DOHH2 (cell line): Measurements from ENCODE around the gene ODF2.

ENCODE experiments used
- CTCF ChIP-seq: fragments of 200-600 bp; sonication (generic); IDR thresholded peaks from one replicate; pipeline ENCODE4 v1.5.1; 2014; ENCODE audit warnings: antibody characterized with exemption, mild to moderate bottlenecking, low read depth, low read length; ENCODE audit not compliant: poor library complexity, severe bottlenecking
- EZH2phosphoT487 ChIP-seq: fragments of 200-600 bp; sonication (generic); IDR thresholded peaks from 2 replicates; pipeline ENCODE4 v1.6.1; 2017; ENCODE audit warnings: borderline replicate concordance, mild to moderate bottlenecking, antibody characterized with exemption, low read length, moderate library complexity, mixed read lengths

- TF ChIP-seq CTCF, result no peak
- no peak for TF ChIP-seq EZH2phosphoT487
These were observed 21.5 kb upstream of the ODF2 start for GRCh38 chr9:128434340-128434739.
